ENCODE measurements around the gene SOWAHD. TPM values are rescaled to one million over a fixed set of nuclear protein-coding genes. Genes with fewer than 3 reads are reported as not detected.
"Not testable (repeated sequence)": the region's sequence is repeated elsewhere in the genome, so short reads cannot be mapped to it uniquely, and the experiment has no call there.

Gene SOWAHD
- total RNA-seq, 2 experiments from 2014 or later: 0.92 to 1.4 TPM

GRCh38 chrX:119784747-119785446 lies 26.5 kb downstream of the SOWAHD start:
- POLR2A ChIA-PET: no interaction called here
- DNase-seq (peak; percentile 56), ATAC-seq (peak; percentile 51)
- Mint-ChIP-seq H3K4me3 (no peak overlapping the region), H3K4me1 (ENCODE audit: low read depth) (peaks cover 44% of the 10 kb centered on the region), H3K27ac (peak overlapping the region; percentile 15), H3K9me3 (ENCODE audit: insufficient read depth) (no peaks in the 10 kb centered on the region), H3K27me3 (ENCODE audit: low read depth) (no peaks in the 10 kb centered on the region), H3K36me3 (ENCODE audit: low read depth) (peaks cover 53% of the 10 kb centered on the region)
- CTCF ChIA-PET: interaction anchor here (0.7 to 1.9 kb wide), 10 partner anchors 9 to 262 kb away, joined by 3 to 16 read pairs (median 4); partner anchors contain the start of genes SOWAHD and UPF3B

- peak overlapping the region; percentile 94 for H3K27ac Mint-ChIP-seq
- H3K4me1 Mint-ChIP-seq (ENCODE audit: low read depth): peaks cover 35% of the 10 kb centered on the region
- ChIA-PET POLR2A (interaction anchor here (0.8 to 2.4 kb wide), 13 partner anchors 15 to 275 kb away, joined by 3 to 27 read pairs (median 7); partner anchors contain the start of genes NDUFA1, NKRF, RNF113A and SEPTIN6), CTCF (interaction anchor here (1.0 to 1.7 kb wide), 11 partner anchors 15 to 185 kb away, joined by 3 to 10 read pairs (median 5); partner anchors contain the start of genes NDUFA1, NKRF, RNF113A and UPF3B)
- H3K4me3 Mint-ChIP-seq: peak overlapping the region; percentile 95
- no peaks in the 10 kb centered on the region for H3K9me3 Mint-ChIP-seq (ENCODE audit: insufficient read depth)
- peaks cover 41% of the 10 kb centered on the region for H3K36me3 Mint-ChIP-seq (ENCODE audit: low read depth)
- peak; percentile 38 for ATAC-seq
- peak; percentile 49 for DNase-seq
- no peaks in the 10 kb centered on the region for H3K27me3 Mint-ChIP-seq (ENCODE audit: low read depth)
Measured at GRCh38 chrX:119790977-119791436, 32.6 kb downstream of the SOWAHD start.

GRCh38 chrX:119791437-119792231 lies 33.2 kb downstream of the SOWAHD start, which contains the start of gene RPL39:
Gene RPL39 (minus strand): TSS chrX:119791630. CDS start chrX:119791576, 54 bp downstream.
- DNase-seq: peak; percentile 88
- Mint-ChIP-seq H3K4me1 (ENCODE audit: low read depth) (peaks cover 30% of the 10 kb centered on the region), H3K9me3 (ENCODE audit: insufficient read depth) (no peaks in the 10 kb centered on the region), H3K36me3 (ENCODE audit: low read depth) (peaks cover 39% of the 10 kb centered on the region), H3K4me3 (peak within 1 kb of the TSS; percentile 95), H3K27ac (peak within 1 kb of the TSS; percentile 94), H3K27me3 (ENCODE audit: low read depth) (no peaks in the 10 kb centered on the region)
- ATAC-seq: peak; percentile 94
- CTCF ChIA-PET: interaction anchor here (1.0 to 1.7 kb wide), 11 partner anchors 15 to 186 kb away, joined by 3 to 10 read pairs (median 5); partner anchors contain the start of genes NDUFA1, NKRF, RNF113A and UPF3B
- POLR2A ChIA-PET: interaction anchor here (0.6 to 2.4 kb wide), 17 partner anchors 12 to 769 kb away, joined by 3 to 27 read pairs (median 5); partner anchors contain the start of genes CUL4B, NDUFA1, NKRF and RNF113A

GRCh38 chrX:119801253-119802221 lies 43.1 kb downstream of the SOWAHD start:
- DNase-seq (no peak), ATAC-seq (no peak)
- CTCF ChIA-PET: no interaction called here
- POLR2A ChIA-PET: interaction anchor here (0.6 kb wide), 1 partner anchor 12 kb away, joined by 6 read pairs; no protein-coding TSS in a partner anchor
- no peak overlapping the region for H3K27ac Mint-ChIP-seq
- H3K4me3 Mint-ChIP-seq: no peak overlapping the region
- no peaks in the 10 kb centered on the region for H3K27me3 Mint-ChIP-seq (ENCODE audit: low read depth)
- H3K4me1 Mint-ChIP-seq (ENCODE audit: low read depth): no peaks in the 10 kb centered on the region
- H3K9me3 Mint-ChIP-seq (ENCODE audit: insufficient read depth): no peaks in the 10 kb centered on the region
- no peaks in the 10 kb centered on the region for H3K36me3 Mint-ChIP-seq (ENCODE audit: low read depth)

- Mint-ChIP-seq H3K27ac (no peak overlapping the region), H3K36me3 (ENCODE audit: low read depth) (no peaks in the 10 kb centered on the region), H3K4me1 (ENCODE audit: low read depth) (no peaks in the 10 kb centered on the region), H3K27me3 (ENCODE audit: low read depth) (no peaks in the 10 kb centered on the region), H3K4me3 (no peak overlapping the region), H3K9me3 (ENCODE audit: insufficient read depth) (no peaks in the 10 kb centered on the region)
- ChIA-PET POLR2A (no interaction called here), CTCF (no interaction called here)
- DNase-seq: no peak
- no peak for ATAC-seq
Measured at GRCh38 chrX:119802546-119802945, 44.2 kb downstream of the SOWAHD start.

- H3K9me3 Mint-ChIP-seq (ENCODE audit: insufficient read depth); H3K4me1 Mint-ChIP-seq (ENCODE audit: low read depth); CTCF ChIA-PET; POLR2A ChIA-PET; DNase-seq; H3K36me3 Mint-ChIP-seq (ENCODE audit: low read depth); H3K27me3 Mint-ChIP-seq (ENCODE audit: low read depth); ATAC-seq; H3K4me3 Mint-ChIP-seq; H3K27ac Mint-ChIP-seq: not testable (repeated sequence)
Measured at GRCh38 chrX:119808461-119808860, 50.1 kb downstream of the SOWAHD start.

GRCh38 chrX:119809185-119809666 lies 50.8 kb downstream of the SOWAHD start:
- no peak overlapping the region for H3K27ac Mint-ChIP-seq
- ChIA-PET POLR2A (no interaction called here), CTCF (no interaction called here)

More at GRCh38 chrX:119809185-119809666, 50.8 kb downstream of the SOWAHD start:
- H3K4me3 Mint-ChIP-seq: no peak overlapping the region
- H3K27me3 Mint-ChIP-seq (ENCODE audit: low read depth): no peaks in the 10 kb centered on the region
- H3K36me3 Mint-ChIP-seq (ENCODE audit: low read depth): no peaks in the 10 kb centered on the region
- no peaks in the 10 kb centered on the region for H3K9me3 Mint-ChIP-seq (ENCODE audit: insufficient read depth)
- ATAC-seq: no peak
- no peak for DNase-seq
- H3K4me1 Mint-ChIP-seq (ENCODE audit: low read depth): no peaks in the 10 kb centered on the region

Other genes starting within 250 kb of the SOWAHD start
- gene STEEP1, start 193.2 kb upstream of the SOWAHD start, total RNA-seq: 10 to 100 TPM; 20.2 to 20.5 TPM
- gene UBE2A, start 184.0 kb upstream of the SOWAHD start, total RNA-seq: 10 to 100 TPM; 91.8 to 93.9 TPM
- 10 to 100 TPM; 16.3 to 18.4 TPM for gene NKRF, start 152.2 kb upstream of the SOWAHD start, total RNA-seq
- 100 to 1,000 TPM; 303 to 312 TPM for gene SEPTIN6, start 65.4 kb upstream of the SOWAHD start, total RNA-seq
- gene RPL39, start 33.0 kb downstream of the SOWAHD start, total RNA-seq: 1,000 to 10,000 TPM; 1,775 to 1,899 TPM
- gene UPF3B, start 94.4 kb downstream of the SOWAHD start, total RNA-seq: 10 to 100 TPM; 10.3 to 10.9 TPM
- gene RNF113A, start 113.1 kb downstream of the SOWAHD start, total RNA-seq: 10 to 100 TPM; 29.1 to 29.5 TPM
- gene NDUFA1, start 113.2 kb downstream of the SOWAHD start, total RNA-seq: 100 to 1,000 TPM; 110 to 111 TPM
- gene AKAP14, start 137.3 kb downstream of the SOWAHD start, total RNA-seq: not detected
- 1 to 10 TPM; 6.5 to 7.6 TPM for gene NKAP, start 185.2 kb downstream of the SOWAHD start, total RNA-seq

Measured in activated CD8-positive, alpha-beta T cell treated with anti-CD3 and anti-CD28 coated beads, Interleukin-2, amount 10 ng/mL, durations not matched to agents 7 days and 5 days (primary cell).